ENCODE measurements around the gene HYCC2. TPM values are rescaled to one million over a fixed set of nuclear protein-coding genes. Genes with fewer than 3 reads are reported as not detected.
A peak's percentile ranks its signal among the peaks of the same experiment; 100 is the strongest.

Gene HYCC2
- total and polyA plus RNA-seq, 2 donors (not counting 3 experiments of a cell fraction or from before 2014, with no cell fraction given) = 3.0 to 21.2 TPM

DNA sequence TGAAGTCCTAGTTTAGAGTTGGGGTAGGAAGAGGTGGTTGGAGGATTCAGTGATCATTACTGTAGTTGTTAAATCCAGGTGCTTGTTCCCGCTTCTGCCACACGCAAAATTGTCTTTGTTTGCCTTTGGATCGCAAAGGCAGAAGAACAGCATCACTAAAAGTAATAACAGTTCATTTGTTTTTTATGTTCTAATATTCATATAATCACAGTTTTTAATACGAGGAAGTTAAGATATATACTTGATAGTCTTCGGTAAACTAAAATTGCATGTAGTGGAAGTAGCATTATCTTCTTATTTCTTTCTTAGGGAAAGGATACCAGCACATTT, 695 bp upstream of the HYCC2 start:
- Histone ChIP-seq H2AFZ (ENCODE audit: low read depth, low read length) (peak overlapping the region; percentile 96), H3K9ac (replicated peaks; ENCODE audit: extremely low read depth, insufficient read depth, low read length) (peak overlapping the region; percentile 95), H3K9me3 (replicated peaks; ENCODE audit: control insufficient read depth, insufficient read depth, low read length) (no peaks in the 10 kb centered on the region), H3K9me1 (replicated peaks; ENCODE audit: control insufficient read depth, extremely low read depth, insufficient read depth, low read length) (no peaks in the 10 kb centered on the region), H3K27ac (ENCODE audit: insufficient read depth, low read depth, low read length) (peak overlapping the region; percentile 94), H3K4me2 (ENCODE audit: insufficient read depth, low read length) (peak overlapping the region; percentile 98), H3K4me1 (ENCODE audit: control insufficient read depth, extremely low read depth, insufficient read depth, low read length) (peaks cover 34% of the 10 kb centered on the region), H4K20me1 (replicated peaks; ENCODE audit: control insufficient read depth, extremely low read depth, insufficient read depth, low read length) (peaks cover 3% of the 10 kb centered on the region), H3K4me3 (replicated peaks in 1 of 3; ENCODE audit: insufficient read depth in 1 of 3, low read depth in 1 of 3, low read length in 3 of 3) (peak overlapping the region; percentile 94 to 99 (median 94)), H3K79me2 (ENCODE audit: control insufficient read depth, insufficient read depth, low read length) (peaks cover 63% of the 10 kb centered on the region), H3K36me3 (ENCODE audit: control insufficient read depth in 2 of 2, extremely low read depth in 1 of 2, insufficient read depth in 2 of 2, low read length in 2 of 2) (no peaks in the 10 kb centered on the region), H3K27me3 (ENCODE audit: control insufficient read depth in 2 of 2, insufficient read depth in 2 of 2, low read length in 2 of 2) (no peaks in the 10 kb centered on the region)
- DNase-seq (ENCODE audit: low read depth, low spot score) = no peak
- intact Hi-C loops (cut with micrococcal nuclease) (loop anchor here (5.0 kb wide), 1 partner anchor 360 kb away; no protein-coding TSS in a partner anchor), dilution Hi-C loops (cut with MboI; ENCODE audit: extremely low pct_ligation_motif_present, low sequenced_read_pairs) (no loop called here)
- TF ChIP-seq, protein P1, sequence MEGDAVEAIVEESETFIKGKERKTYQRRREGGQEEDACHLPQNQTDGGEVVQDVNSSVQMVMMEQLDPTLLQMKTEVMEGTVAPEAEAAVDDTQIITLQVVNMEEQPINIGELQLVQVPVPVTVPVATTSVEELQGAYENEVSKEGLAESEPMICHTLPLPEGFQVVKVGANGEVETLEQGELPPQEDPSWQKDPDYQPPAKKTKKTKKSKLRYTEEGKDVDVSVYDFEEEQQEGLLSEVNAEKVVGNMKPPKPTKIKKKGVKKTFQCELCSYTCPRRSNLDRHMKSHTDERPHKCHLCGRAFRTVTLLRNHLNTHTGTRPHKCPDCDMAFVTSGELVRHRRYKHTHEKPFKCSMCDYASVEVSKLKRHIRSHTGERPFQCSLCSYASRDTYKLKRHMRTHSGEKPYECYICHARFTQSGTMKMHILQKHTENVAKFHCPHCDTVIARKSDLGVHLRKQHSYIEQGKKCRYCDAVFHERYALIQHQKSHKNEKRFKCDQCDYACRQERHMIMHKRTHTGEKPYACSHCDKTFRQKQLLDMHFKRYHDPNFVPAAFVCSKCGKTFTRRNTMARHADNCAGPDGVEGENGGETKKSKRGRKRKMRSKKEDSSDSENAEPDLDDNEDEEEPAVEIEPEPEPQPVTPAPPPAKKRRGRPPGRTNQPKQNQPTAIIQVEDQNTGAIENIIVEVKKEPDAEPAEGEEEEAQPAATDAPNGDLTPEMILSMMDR (IDR thresholded peaks at IDR 0.05; ENCODE audit: extremely low read depth in 1 of 2, insufficient read depth in 1 of 2, low read depth in 1 of 2, low read length in 2 of 2) = no peak
- TF ChIP-seq MYC (IDR thresholded peaks at IDR 0.05; ENCODE audit: low read depth, low read length) (no peak), JUN (IDR thresholded peaks at IDR 0.05; ENCODE audit: borderline replicate concordance, insufficient read depth, insufficient read length, low read depth) (no peak), EZH2 (IDR thresholded peaks at IDR 0.05; ENCODE audit: borderline replicate concordance, low read depth, low read length, severe bottlenecking) (no peak), POLR2AphosphoS5 (IDR thresholded peaks at IDR 0.05; ENCODE audit: insufficient read depth, low read depth, low read length) (no peak), POLR2A (IDR thresholded peaks at IDR 0.05; ENCODE audit: low read depth, low read length) (no peak)
- ChIA-PET POLR2A (no interaction called here), CTCF (interaction anchor here (1.1 to 1.6 kb wide), 2 partner anchors 86 to 105 kb away, joined by 3 to 6 read pairs; no protein-coding TSS in a partner anchor)
- BruUV-seq (replicated peaks) = TSS peak; percentile 72
- no peak for FAIRE-seq
